HepG2 (cell line): Measurements from ENCODE around the gene AFF1. TPM values are rescaled to one million over a fixed set of nuclear protein-coding genes. Genes with fewer than 3 reads are reported as not detected.

ENCODE experiments used
- CAMTA2 ChIP-seq: sonication (generic); formaldehyde crosslinking; IDR thresholded peaks from 2 replicates; pipeline ENCODE4 v1.4.0; 2020; ENCODE audit warnings: mild to moderate bottlenecking, missing genetic modification reagents, borderline replicate concordance
- FOSL2 ChIP-seq: sonication (generic); formaldehyde crosslinking; IDR thresholded peaks from 2 replicates; pipeline ENCODE4 v1.4.0; 2020; ENCODE audit warnings: missing genetic modification reagents
- HHEX ChIP-seq: IDR thresholded peaks from 2 replicates; pipeline ENCODE4 v1.6.1; 2016; ENCODE audit warnings: control low read depth
- HOXA3 ChIP-seq: sonication (generic); formaldehyde crosslinking; IDR thresholded peaks from 2 replicates; pipeline ENCODE4 v1.5.0; 2020; ENCODE audit warnings: missing genetic modification reagents
- RELA ChIP-seq: sonication (generic); formaldehyde crosslinking; IDR thresholded peaks from 2 replicates; pipeline ENCODE4 v1.4.0; 2020; ENCODE audit warnings: missing genetic modification reagents
- YEATS4 ChIP-seq: sonication (generic); formaldehyde crosslinking; IDR thresholded peaks from 2 replicates; pipeline ENCODE4 v1.4.0; 2020; ENCODE audit warnings: missing genetic modification reagents, borderline replicate concordance
- ZFX ChIP-seq: sonication (generic); formaldehyde crosslinking; IDR thresholded peaks from 2 replicates; pipeline ENCODE4 v1.4.0; 2020; ENCODE audit warnings: mild to moderate bottlenecking, low read depth, missing genetic modification reagents, moderate library complexity
- ZNF225 ChIP-seq: sonication (generic); formaldehyde crosslinking; IDR thresholded peaks from 2 replicates; pipeline ENCODE4 v1.4.0; 2020; ENCODE audit warnings: mild to moderate bottlenecking, missing genetic modification reagents
- polyA plus RNA-seq, 8 experiments: library from polyadenylated mRNA; depleted of rRNA in 3 of 8; stranded (reverse) in 7 of 8; unstranded in 1 of 8; fragments of >200 nt; fragmentation: Illumina TruSeq in 4 of 8; extraction: Trizol in 4 of 8; gene quantifications; 2 replicates each; pipeline versions ENCODE4 v1.2.1 to v1.2.3, GENCODE V29; 2011 to 2016; ENCODE audit warnings: low read depth in 4 of 8, missing spikeins in 1 of 8, mixed read lengths in 1 of 8; ENCODE audit not compliant: insufficient read depth in 1 of 8
- total RNA-seq, 5 experiments: library from RNA; depleted of rRNA; stranded (reverse); fragments of >200 nt; fragmentation: Illumina TruSeq; extraction: Trizol; gene quantifications; 2 replicates each; pipeline ENCODE4 v1.2.3, GENCODE V29; 2016; ENCODE audit warnings: low read depth in 1 of 5
- TF ChIP-seq, protein P1 (sequence below): IDR thresholded peaks from 2 replicates; pipeline ENCODE4 v1.6.1; 2012; ENCODE audit warnings: low read depth, low read length, improper control_type of control experiment
- TF ChIP-seq, protein P2 (sequence below): sonication (generic); formaldehyde crosslinking; IDR thresholded peaks from 2 replicates; pipeline ENCODE4 v1.4.0; 2020; ENCODE audit warnings: missing genetic modification reagents
- TF ChIP-seq, protein P3 (sequence below): sonication (generic); formaldehyde crosslinking; IDR thresholded peaks from 2 replicates; pipeline ENCODE4 v1.5.1; 2020; ENCODE audit warnings: mild to moderate bottlenecking, moderate library complexity, missing genetic modification reagents
- TF ChIP-seq, protein P4 (sequence below): sonication (generic); formaldehyde crosslinking; IDR thresholded peaks from 2 replicates; pipeline ENCODE4 v1.4.0; 2020; ENCODE audit warnings: missing genetic modification reagents
- TF ChIP-seq, protein P5 (sequence below): sonication (generic); formaldehyde crosslinking; IDR thresholded peaks from 2 replicates; pipeline ENCODE4 v1.5.1; 2020; ENCODE audit warnings: mild to moderate bottlenecking, missing genetic modification reagents
- TF ChIP-seq, protein P6 (sequence below): sonication (generic); formaldehyde crosslinking; IDR thresholded peaks from 2 replicates; pipeline ENCODE4 v1.9.0; 2022; ENCODE audit warnings: low read depth, missing genetic modification reagents
- TF ChIP-seq, protein P7 (sequence below): sonication (generic); formaldehyde crosslinking; IDR thresholded peaks from 2 replicates; pipeline ENCODE4 v1.4.0; 2020; ENCODE audit warnings: missing genetic modification reagents

AFF1 gene
- total and polyA plus RNA-seq, 2 of the 13 experiments (the other 11 are each of a cell fraction or from before 2014, with no cell fraction given) = 15.5 to 15.9 TPM

DNA sequence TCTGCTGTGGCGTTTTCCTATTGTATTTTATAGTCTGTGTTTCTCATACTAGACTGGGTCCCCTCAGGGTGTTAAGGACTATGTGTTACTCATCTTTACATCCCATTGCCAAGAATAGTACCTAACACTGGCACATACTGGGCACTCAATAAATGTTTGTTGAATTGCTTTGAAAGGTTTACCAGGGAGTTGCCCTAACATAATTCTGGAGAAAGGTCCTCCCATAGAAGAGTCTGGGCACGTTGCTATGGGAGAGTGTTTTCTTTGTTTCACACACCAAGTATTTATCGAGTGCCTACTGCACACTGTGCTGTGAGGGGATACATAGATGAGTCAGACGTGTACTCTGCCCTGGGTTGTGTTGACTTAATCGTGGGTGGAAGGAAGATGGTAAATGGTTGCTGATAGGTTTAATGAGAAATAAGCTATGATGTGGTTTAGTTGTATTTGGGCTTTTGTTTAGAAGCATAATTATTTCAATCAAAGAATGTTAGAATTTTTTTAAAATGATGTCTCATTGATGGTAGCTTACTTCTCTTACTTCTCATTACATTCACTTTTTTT is 42.9 kb downstream of the AFF1 start (continued):
- TF ChIP-seq ZNF225 (CRISPR knock-in tag) = no peak
- TF ChIP-seq, protein P1, sequence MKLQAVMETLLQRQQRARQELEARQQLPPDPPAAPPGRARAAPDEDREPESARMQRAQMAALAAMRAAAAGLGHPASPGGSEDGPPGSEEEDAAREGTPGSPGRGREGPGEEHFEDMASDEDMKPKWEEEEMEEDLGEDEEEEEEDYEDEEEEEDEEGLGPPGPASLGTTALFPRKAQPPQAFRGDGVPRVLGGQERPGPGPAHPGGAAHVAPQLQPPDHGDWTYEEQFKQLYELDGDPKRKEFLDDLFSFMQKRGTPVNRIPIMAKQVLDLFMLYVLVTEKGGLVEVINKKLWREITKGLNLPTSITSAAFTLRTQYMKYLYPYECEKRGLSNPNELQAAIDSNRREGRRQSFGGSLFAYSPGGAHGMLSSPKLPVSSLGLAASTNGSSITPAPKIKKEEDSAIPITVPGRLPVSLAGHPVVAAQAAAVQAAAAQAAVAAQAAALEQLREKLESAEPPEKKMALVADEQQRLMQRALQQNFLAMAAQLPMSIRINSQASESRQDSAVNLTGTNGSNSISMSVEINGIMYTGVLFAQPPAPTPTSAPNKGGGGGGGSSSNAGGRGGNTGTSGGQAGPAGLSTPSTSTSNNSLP = peak; percentile 95
- TF ChIP-seq, protein P2, sequence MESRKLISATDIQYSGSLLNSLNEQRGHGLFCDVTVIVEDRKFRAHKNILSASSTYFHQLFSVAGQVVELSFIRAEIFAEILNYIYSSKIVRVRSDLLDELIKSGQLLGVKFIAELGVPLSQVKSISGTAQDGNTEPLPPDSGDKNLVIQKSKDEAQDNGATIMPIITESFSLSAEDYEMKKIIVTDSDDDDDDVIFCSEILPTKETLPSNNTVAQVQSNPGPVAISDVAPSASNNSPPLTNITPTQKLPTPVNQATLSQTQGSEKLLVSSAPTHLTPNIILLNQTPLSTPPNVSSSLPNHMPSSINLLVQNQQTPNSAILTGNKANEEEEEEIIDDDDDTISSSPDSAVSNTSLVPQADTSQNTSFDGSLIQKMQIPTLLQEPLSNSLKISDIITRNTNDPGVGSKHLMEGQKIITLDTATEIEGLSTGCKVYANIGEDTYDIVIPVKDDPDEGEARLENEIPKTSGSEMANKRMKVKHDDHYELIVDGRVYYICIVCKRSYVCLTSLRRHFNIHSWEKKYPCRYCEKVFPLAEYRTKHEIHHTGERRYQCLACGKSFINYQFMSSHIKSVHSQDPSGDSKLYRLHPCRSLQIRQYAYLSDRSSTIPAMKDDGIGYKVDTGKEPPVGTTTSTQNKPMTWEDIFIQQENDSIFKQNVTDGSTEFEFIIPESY (CRISPR knock-in tag) = no peak
- no peak for TF ChIP-seq RELA (CRISPR knock-in tag)
- TF ChIP-seq, protein P3, sequence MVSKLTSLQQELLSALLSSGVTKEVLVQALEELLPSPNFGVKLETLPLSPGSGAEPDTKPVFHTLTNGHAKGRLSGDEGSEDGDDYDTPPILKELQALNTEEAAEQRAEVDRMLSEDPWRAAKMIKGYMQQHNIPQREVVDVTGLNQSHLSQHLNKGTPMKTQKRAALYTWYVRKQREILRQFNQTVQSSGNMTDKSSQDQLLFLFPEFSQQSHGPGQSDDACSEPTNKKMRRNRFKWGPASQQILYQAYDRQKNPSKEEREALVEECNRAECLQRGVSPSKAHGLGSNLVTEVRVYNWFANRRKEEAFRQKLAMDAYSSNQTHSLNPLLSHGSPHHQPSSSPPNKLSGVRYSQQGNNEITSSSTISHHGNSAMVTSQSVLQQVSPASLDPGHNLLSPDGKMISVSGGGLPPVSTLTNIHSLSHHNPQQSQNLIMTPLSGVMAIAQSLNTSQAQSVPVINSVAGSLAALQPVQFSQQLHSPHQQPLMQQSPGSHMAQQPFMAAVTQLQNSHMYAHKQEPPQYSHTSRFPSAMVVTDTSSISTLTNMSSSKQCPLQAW (CRISPR knock-in tag) = peak; percentile 48; the same call in 1 of the 2 replicates
- TF ChIP-seq, protein P4, sequence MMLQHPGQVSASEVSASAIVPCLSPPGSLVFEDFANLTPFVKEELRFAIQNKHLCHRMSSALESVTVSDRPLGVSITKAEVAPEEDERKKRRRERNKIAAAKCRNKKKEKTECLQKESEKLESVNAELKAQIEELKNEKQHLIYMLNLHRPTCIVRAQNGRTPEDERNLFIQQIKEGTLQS (CRISPR knock-in tag) = peak; percentile 93
- TF ChIP-seq YEATS4 (CRISPR knock-in tag) = no peak; the same call in 1 of the 2 replicates
- TF ChIP-seq, protein P5, sequence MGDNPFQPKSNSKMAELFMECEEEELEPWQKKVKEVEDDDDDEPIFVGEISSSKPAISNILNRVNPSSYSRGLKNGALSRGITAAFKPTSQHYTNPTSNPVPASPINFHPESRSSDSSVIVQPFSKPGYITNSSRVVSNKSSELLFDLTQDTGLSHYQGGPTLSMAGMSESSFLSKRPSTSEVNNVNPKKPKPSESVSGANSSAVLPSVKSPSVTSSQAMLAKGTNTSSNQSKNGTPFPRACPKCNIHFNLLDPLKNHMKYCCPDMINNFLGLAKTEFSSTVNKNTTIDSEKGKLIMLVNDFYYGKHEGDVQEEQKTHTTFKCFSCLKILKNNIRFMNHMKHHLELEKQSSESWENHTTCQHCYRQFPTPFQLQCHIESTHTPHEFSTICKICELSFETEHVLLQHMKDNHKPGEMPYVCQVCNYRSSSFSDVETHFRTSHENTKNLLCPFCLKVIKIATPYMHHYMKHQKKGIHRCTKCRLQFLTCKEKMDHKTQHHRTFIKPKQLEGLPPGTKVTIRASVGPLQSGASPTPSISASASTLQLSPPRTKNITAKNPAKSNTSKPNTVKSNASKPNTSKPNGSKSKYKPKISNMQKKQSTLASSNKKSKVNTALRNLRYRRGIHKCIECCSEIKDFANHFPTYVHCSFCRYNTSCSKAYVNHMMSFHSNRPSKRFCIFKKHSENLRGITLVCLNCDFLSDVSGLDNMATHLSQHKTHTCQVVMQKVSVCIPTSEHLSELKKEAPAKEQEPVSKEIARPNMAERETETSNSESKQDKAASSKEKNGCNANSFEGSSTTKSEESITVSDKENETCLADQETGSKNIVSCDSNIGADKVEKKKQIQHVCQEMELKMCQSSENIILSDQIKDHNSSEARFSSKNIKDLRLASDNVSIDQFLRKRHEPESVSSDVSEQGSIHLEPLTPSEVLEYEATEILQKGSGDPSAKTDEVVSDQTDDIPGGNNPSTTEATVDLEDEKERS (CRISPR knock-in tag) = peak; percentile 70; the same call in 1 of the 2 replicates
- TF ChIP-seq HHEX (CRISPR knock-in tag) = no peak
- peak; percentile 45; the same call in 1 of the 2 replicates for TF ChIP-seq HOXA3 (CRISPR knock-in tag)
- TF ChIP-seq, protein P6, sequence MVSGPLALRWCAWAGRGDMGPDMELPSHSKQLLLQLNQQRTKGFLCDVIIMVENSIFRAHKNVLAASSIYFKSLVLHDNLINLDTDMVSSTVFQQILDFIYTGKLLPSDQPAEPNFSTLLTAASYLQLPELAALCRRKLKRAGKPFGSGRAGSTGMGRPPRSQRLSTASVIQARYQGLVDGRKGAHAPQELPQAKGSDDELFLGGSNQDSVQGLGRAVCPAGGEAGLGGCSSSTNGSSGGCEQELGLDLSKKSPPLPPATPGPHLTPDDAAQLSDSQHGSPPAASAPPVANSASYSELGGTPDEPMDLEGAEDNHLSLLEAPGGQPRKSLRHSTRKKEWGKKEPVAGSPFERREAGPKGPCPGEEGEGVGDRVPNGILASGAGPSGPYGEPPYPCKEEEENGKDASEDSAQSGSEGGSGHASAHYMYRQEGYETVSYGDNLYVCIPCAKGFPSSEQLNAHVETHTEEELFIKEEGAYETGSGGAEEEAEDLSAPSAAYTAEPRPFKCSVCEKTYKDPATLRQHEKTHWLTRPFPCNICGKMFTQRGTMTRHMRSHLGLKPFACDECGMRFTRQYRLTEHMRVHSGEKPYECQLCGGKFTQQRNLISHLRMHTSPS (CRISPR knock-in tag) = peak; percentile 86
- no peak for TF ChIP-seq ZFX (CRISPR knock-in tag)
- TF ChIP-seq, protein P7, sequence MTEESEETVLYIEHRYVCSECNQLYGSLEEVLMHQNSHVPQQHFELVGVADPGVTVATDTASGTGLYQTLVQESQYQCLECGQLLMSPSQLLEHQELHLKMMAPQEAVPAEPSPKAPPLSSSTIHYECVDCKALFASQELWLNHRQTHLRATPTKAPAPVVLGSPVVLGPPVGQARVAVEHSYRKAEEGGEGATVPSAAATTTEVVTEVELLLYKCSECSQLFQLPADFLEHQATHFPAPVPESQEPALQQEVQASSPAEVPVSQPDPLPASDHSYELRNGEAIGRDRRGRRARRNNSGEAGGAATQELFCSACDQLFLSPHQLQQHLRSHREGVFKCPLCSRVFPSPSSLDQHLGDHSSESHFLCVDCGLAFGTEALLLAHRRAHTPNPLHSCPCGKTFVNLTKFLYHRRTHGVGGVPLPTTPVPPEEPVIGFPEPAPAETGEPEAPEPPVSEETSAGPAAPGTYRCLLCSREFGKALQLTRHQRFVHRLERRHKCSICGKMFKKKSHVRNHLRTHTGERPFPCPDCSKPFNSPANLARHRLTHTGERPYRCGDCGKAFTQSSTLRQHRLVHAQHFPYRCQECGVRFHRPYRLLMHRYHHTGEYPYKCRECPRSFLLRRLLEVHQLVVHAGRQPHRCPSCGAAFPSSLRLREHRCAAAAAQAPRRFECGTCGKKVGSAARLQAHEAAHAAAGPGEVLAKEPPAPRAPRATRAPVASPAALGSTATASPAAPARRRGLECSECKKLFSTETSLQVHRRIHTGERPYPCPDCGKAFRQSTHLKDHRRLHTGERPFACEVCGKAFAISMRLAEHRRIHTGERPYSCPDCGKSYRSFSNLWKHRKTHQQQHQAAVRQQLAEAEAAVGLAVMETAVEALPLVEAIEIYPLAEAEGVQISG (CRISPR knock-in tag) = 0 out of 2 replicates have a peak, but pooled peaks have one; percentile 41
- TF ChIP-seq CAMTA2 (CRISPR knock-in tag) = no peak
- peak; percentile 100 for TF ChIP-seq FOSL2
